GM21360 (cell line): ENCODE results near the gene DNMT3B.
"Not testable (repeated sequence)": the region's sequence is repeated elsewhere in the genome, so short reads cannot be mapped to it uniquely, and the experiment has no call there.

Experiments used
- ATAC-seq: cut with Tn5 transposase; IDR thresholded peaks from one replicate; pipeline ENCODE4 v1.9.1; 2021; ENCODE audit warnings: mild to moderate bottlenecking, moderate library complexity; ENCODE audit not compliant: unreplicated experiment

Gene DNMT3B

GRCh38 chr20:32789896-32790750 is 27.9 kb downstream of the DNMT3B start:
- ATAC-seq: no peak

GRCh38 chr20:32790751-32791057 is 28.5 kb downstream of the DNMT3B start:
- ATAC-seq: no peak

GRCh38 chr20:32792316-32792715 is 30.1 kb downstream of the DNMT3B start:
- peak; percentile 77 for ATAC-seq

GRCh38 chr20:32792731-32793458 is 30.7 kb downstream of the DNMT3B start:
- ATAC-seq: no peak

GRCh38 chr20:32796383-32796948 is 34.3 kb downstream of the DNMT3B start:
- ATAC-seq: no peak

GRCh38 chr20:32796981-32797451 is 34.8 kb downstream of the DNMT3B start:
- ATAC-seq: no peak

- ATAC-seq: not testable (repeated sequence)
Observed at GRCh38 chr20:32797571-32797970, 35.4 kb downstream of the DNMT3B start.

- ATAC-seq: no peak
Observed at GRCh38 chr20:32798046-32798981, 36.1 kb downstream of the DNMT3B start.

- ATAC-seq: no peak
Observed at GRCh38 chr20:32803092-32803491, 40.9 kb downstream of the DNMT3B start.

- ATAC-seq: no peak
Observed at GRCh38 chr20:32804022-32804715, 42.0 kb downstream of the DNMT3B start.

- no peak for ATAC-seq
Observed at GRCh38 chr20:32804817-32805216, 42.6 kb downstream of the DNMT3B start.

- ATAC-seq: no peak
Observed at GRCh38 chr20:32805721-32806120, 43.5 kb downstream of the DNMT3B start.

- ATAC-seq: no peak
Observed at GRCh38 chr20:32806356-32806755, 44.2 kb downstream of the DNMT3B start.

- no peak for ATAC-seq
Observed at GRCh38 chr20:32807706-32808105, 45.5 kb downstream of the DNMT3B start.

GRCh38 chr20:32808438-32808837 is 46.3 kb downstream of the DNMT3B start:
- no peak for ATAC-seq

- ATAC-seq: no peak
Observed at GRCh38 chr20:32809907-32810306, 47.7 kb downstream of the DNMT3B start.

GRCh38 chr20:32810941-32811340 is 48.8 kb downstream of the DNMT3B start:
- no peak for ATAC-seq

GRCh38 chr20:32811886-32812285 is 49.7 kb downstream of the DNMT3B start:
- no peak for ATAC-seq

- peak; percentile 43 for ATAC-seq
Observed at GRCh38 chr20:32819992-32820697, 58.0 kb downstream of the DNMT3B start.
